CD4-positive, alpha-beta T cell treated with Interleukin-17A for 4 hours (primary cell): ENCODE results near the gene SLC34A1.
A peak's percentile ranks its signal among the peaks of the same experiment; 100 is the strongest.

Experiments used
- DNase-seq: peaks from one replicate; pipeline ENCODE4 v3.0.0-alpha.2; 2020; ENCODE audit warnings: mixed read lengths

The SLC34A1 gene

GRCh38 chr5:177388521-177389052, 4.4 kb downstream of the SLC34A1 start:
- no peak for DNase-seq

GRCh38 chr5:177389241-177390169, 5.3 kb downstream of the SLC34A1 start:
- peak; percentile 69 for DNase-seq

- peak; percentile 92 for DNase-seq
Measured at GRCh38 chr5:177390363-177391300, 6.4 kb downstream of the SLC34A1 start.

GRCh38 chr5:177392765-177393164, 8.5 kb downstream of the SLC34A1 start:
- no peak for DNase-seq

- no peak for DNase-seq
Measured at GRCh38 chr5:177393206-177393765, 9.1 kb downstream of the SLC34A1 start.

GRCh38 chr5:177393990-177394389, 9.8 kb downstream of the SLC34A1 start:
- DNase-seq: no peak

GRCh38 chr5:177396078-177396477, 11.8 kb downstream of the SLC34A1 start:
- DNase-seq: no peak

- no peak for DNase-seq
Measured at GRCh38 chr5:177396807-177397206, 12.6 kb downstream of the SLC34A1 start.

- no peak for DNase-seq
Measured at GRCh38 chr5:177397875-177398390, 13.7 kb downstream of the SLC34A1 start.

- no peak for DNase-seq
Measured at GRCh38 chr5:177399997-177400868, 16.0 kb downstream of the SLC34A1 start, which contains the start of gene PFN3. Gene PFN3 (minus strand): TSS chr5:177400661. CDS start chr5:177400576, 85 bp downstream.

GRCh38 chr5:177402271-177403043, 18.2 kb downstream of the SLC34A1 start:
- DNase-seq: peak; percentile 85

GRCh38 chr5:177403102-177403791, 19.0 kb downstream of the SLC34A1 start:
- DNase-seq: peak; percentile 64

GRCh38 chr5:177403792-177404640, 19.8 kb downstream of the SLC34A1 start:
- DNase-seq: peak; percentile 90

GRCh38 chr5:177404641-177405179, 20.5 kb downstream of the SLC34A1 start:
- no peak for DNase-seq

GRCh38 chr5:177405312-177405711, 21.1 kb downstream of the SLC34A1 start:
- DNase-seq: no peak

- no peak for DNase-seq
Measured at GRCh38 chr5:177405805-177406204, 21.6 kb downstream of the SLC34A1 start.

GRCh38 chr5:177409043-177409801, 25.0 kb downstream of the SLC34A1 start, which contains the start of gene F12:
Gene F12 (minus strand): TSS chr5:177409564. CDS start chr5:177409527, 37 bp downstream.
- no peak for DNase-seq

GRCh38 chr5:177410575-177410974, 26.3 kb downstream of the SLC34A1 start:
- DNase-seq: no peak
